ENCODE data around the gene PHACTR2. TPM values are rescaled to one million over a fixed set of nuclear protein-coding genes. Genes with fewer than 3 reads are reported as not detected.

PHACTR2 gene
- total and polyA plus RNA-seq, 2 of the 13 experiments (the other 11 are each of a cell fraction or from before 2014, with no cell fraction given) = 11.3 to 28.2 TPM

DNA sequence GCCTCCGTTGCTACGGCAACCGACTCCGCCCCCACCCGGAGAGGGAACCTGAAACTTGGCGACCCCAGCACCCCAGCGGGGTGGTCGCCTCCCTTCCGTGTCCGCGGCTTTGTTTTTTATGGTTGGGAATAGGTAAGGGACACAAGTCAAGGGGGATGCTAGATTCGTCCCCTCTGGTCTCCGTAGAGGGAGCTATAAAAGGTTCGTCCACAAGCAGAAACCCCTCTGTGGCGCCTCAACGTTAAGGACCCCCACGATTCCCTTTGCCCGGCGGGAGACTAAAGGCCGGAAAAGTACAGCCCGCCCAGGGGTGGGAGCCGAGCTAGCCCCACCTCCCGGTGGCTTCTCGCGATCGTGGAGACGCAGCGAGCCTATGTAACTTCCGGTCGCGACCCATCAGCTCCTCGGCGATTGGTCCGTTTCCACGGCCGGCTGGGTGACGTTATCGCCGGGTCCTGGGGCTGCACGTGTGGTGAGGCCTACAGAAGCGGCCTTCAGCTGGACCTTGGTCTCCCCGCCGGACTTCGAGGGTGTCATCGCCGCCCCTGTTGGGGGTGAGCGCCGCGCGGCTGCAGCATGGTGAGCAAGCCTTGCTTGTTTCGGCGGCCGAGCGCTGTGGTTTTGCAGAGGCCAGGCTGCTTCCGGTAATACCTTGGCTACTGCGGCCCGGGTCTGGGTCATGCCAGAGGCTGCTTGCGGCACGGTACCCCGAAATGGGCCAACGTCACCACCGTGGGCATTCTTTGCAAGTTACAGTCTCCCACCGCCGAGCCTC lies 165.3 kb downstream of the PHACTR2 start, which contains the start of gene LTV1 (continued):
- TF ChIP-seq, protein P1, sequence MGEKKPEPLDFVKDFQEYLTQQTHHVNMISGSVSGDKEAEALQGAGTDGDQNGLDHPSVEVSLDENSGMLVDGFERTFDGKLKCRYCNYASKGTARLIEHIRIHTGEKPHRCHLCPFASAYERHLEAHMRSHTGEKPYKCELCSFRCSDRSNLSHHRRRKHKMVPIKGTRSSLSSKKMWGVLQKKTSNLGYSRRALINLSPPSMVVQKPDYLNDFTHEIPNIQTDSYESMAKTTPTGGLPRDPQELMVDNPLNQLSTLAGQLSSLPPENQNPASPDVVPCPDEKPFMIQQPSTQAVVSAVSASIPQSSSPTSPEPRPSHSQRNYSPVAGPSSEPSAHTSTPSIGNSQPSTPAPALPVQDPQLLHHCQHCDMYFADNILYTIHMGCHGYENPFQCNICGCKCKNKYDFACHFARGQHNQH (CRISPR knock-in tag; IDR thresholded peaks at IDR 0.05) = peak; percentile 75
- peak; percentile 97 for TF ChIP-seq ZFP37 (CRISPR knock-in tag; IDR thresholded peaks at IDR 0.05; ENCODE audit: borderline replicate concordance)
- TF ChIP-seq STAT5B (CRISPR knock-in tag; IDR thresholded peaks at IDR 0.05) = peak; percentile 96
- peak; percentile 99 for TF ChIP-seq ZNF33B (CRISPR knock-in tag; IDR thresholded peaks at IDR 0.05)
- TF ChIP-seq ZNF746 (CRISPR knock-in tag; IDR thresholded peaks at IDR 0.05) = peak; percentile 92
- TF ChIP-seq RARA (CRISPR knock-in tag; IDR thresholded peaks at IDR 0.05) = peak; percentile 79
- peak; percentile 97 for TF ChIP-seq ZNF17 (CRISPR knock-in tag; IDR thresholded peaks at IDR 0.05)
- TF ChIP-seq, protein P2, sequence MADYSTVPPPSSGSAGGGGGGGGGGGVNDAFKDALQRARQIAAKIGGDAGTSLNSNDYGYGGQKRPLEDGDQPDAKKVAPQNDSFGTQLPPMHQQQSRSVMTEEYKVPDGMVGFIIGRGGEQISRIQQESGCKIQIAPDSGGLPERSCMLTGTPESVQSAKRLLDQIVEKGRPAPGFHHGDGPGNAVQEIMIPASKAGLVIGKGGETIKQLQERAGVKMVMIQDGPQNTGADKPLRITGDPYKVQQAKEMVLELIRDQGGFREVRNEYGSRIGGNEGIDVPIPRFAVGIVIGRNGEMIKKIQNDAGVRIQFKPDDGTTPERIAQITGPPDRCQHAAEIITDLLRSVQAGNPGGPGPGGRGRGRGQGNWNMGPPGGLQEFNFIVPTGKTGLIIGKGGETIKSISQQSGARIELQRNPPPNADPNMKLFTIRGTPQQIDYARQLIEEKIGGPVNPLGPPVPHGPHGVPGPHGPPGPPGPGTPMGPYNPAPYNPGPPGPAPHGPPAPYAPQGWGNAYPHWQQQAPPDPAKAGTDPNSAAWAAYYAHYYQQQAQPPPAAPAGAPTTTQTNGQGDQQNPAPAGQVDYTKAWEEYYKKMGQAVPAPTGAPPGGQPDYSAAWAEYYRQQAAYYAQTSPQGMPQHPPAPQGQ (CRISPR knock-in tag; IDR thresholded peaks at IDR 0.05; ENCODE audit: borderline replicate concordance) = 0 out of 2 replicates have a peak, but pooled peaks have one; percentile 6
- TF ChIP-seq BORCS8-MEF2B (CRISPR knock-in tag; IDR thresholded peaks at IDR 0.05) = peak; percentile 98
- TF ChIP-seq, protein P3, sequence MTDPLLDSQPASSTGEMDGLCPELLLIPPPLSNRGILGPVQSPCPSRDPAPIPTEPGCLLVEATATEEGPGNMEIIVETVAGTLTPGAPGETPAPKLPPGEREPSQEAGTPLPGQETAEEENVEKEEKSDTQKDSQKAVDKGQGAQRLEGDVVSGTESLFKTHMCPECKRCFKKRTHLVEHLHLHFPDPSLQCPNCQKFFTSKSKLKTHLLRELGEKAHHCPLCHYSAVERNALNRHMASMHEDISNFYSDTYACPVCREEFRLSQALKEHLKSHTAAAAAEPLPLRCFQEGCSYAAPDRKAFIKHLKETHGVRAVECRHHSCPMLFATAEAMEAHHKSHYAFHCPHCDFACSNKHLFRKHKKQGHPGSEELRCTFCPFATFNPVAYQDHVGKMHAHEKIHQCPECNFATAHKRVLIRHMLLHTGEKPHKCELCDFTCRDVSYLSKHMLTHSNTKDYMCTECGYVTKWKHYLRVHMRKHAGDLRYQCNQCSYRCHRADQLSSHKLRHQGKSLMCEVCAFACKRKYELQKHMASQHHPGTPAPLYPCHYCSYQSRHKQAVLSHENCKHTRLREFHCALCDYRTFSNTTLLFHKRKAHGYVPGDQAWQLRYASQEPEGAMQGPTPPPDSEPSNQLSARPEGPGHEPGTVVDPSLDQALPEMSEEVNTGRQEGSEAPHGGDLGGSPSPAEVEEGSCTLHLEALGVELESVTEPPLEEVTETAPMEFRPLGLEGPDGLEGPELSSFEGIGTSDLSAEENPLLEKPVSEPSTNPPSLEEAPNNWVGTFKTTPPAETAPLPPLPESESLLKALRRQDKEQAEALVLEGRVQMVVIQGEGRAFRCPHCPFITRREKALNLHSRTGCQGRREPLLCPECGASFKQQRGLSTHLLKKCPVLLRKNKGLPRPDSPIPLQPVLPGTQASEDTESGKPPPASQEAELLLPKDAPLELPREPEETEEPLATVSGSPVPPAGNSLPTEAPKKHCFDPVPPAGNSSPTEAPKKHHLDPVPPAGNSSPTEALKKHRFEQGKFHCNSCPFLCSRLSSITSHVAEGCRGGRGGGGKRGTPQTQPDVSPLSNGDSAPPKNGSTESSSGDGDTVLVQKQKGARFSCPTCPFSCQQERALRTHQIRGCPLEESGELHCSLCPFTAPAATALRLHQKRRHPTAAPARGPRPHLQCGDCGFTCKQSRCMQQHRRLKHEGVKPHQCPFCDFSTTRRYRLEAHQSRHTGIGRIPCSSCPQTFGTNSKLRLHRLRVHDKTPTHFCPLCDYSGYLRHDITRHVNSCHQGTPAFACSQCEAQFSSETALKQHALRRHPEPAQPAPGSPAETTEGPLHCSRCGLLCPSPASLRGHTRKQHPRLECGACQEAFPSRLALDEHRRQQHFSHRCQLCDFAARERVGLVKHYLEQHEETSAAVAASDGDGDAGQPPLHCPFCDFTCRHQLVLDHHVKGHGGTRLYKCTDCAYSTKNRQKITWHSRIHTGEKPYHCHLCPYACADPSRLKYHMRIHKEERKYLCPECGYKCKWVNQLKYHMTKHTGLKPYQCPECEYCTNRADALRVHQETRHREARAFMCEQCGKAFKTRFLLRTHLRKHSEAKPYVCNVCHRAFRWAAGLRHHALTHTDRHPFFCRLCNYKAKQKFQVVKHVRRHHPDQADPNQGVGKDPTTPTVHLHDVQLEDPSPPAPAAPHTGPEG (CRISPR knock-in tag; IDR thresholded peaks at IDR 0.05) = peak; percentile 97
- peak; percentile 94 for TF ChIP-seq CCDC6 (CRISPR knock-in tag; IDR thresholded peaks at IDR 0.05)
- no peak; the same call in 1 of the 2 replicates for TF ChIP-seq KDM5A (IDR thresholded peaks at IDR 0.05; ENCODE audit: borderline replicate concordance, low read length)
- TF ChIP-seq TEAD3 (CRISPR knock-in tag; optimal IDR thresholded peaks at IDR 0.05; ENCODE audit: borderline replicate concordance) = peak; percentile 70
- TF ChIP-seq FIP1L1 (IDR thresholded peaks at IDR 0.05; ENCODE audit: borderline replicate concordance, insufficient read depth, low read depth, low read length) = no peak
- TF ChIP-seq ZNF382 (CRISPR knock-in tag; IDR thresholded peaks at IDR 0.05; ENCODE audit: borderline replicate concordance) = no peak
- peak; percentile 94 for TF ChIP-seq ZNF331 (CRISPR knock-in tag; IDR thresholded peaks at IDR 0.05)
- TF ChIP-seq ZNF441 (CRISPR knock-in tag; IDR thresholded peaks at IDR 0.05; ENCODE audit: borderline replicate concordance) = peak; percentile 76; the same call in 1 of the 2 replicates
- TF ChIP-seq ARNT (IDR thresholded peaks at IDR 0.05) = no peak
- peak; percentile 98 for TF ChIP-seq RFXAP (CRISPR knock-in tag; IDR thresholded peaks at IDR 0.05; ENCODE audit: borderline replicate concordance)

Measured in HepG2 (cell line).